HG02588 (cell line): Measurements from ENCODE around the gene MCRIP1.

Source experiments
- ATAC-seq: cut with Tn5 transposase; IDR thresholded peaks from one replicate; pipeline ENCODE4 v1.9.1; 2021; ENCODE audit warnings: mild to moderate bottlenecking, moderate library complexity; ENCODE audit not compliant: unreplicated experiment

The MCRIP1 gene

DNA sequence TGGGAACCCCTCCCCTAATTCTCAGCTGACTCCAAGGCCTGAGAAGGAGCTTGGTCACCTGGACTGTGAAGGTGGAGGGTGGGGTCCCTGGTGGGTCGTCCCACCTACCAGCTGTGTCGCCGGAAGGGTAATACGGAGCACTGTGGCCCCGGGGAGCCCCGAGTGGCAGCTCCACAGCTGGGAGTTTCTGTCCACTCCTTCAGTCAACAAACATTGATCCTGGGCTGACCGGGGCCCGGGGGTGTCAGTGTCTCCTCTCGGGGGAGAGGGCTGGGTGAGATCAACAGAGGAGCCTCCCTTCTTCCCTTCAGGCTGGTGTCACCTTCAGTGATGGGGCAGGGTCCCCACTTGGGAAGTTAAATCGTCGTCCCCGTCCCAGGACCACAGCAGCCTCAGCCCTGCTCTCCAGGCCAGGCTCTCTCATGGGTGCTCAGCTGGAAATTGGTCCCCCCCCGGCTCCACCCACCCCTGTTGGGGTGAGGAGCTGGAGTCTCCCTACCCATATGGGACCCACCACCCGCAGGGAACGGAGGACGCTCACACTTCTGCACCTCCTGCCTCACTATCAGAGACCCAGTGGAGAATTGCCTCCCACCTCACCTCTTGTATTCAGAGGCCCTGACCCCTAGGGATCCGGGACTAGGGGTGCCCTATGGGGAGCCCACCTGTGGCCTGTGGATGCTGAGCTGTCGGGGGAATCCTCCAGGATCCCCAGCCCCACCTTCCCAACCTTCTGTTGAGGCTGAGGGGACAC, 27.2 kb downstream of the MCRIP1 start:
- ATAC-seq: no peak

DNA sequence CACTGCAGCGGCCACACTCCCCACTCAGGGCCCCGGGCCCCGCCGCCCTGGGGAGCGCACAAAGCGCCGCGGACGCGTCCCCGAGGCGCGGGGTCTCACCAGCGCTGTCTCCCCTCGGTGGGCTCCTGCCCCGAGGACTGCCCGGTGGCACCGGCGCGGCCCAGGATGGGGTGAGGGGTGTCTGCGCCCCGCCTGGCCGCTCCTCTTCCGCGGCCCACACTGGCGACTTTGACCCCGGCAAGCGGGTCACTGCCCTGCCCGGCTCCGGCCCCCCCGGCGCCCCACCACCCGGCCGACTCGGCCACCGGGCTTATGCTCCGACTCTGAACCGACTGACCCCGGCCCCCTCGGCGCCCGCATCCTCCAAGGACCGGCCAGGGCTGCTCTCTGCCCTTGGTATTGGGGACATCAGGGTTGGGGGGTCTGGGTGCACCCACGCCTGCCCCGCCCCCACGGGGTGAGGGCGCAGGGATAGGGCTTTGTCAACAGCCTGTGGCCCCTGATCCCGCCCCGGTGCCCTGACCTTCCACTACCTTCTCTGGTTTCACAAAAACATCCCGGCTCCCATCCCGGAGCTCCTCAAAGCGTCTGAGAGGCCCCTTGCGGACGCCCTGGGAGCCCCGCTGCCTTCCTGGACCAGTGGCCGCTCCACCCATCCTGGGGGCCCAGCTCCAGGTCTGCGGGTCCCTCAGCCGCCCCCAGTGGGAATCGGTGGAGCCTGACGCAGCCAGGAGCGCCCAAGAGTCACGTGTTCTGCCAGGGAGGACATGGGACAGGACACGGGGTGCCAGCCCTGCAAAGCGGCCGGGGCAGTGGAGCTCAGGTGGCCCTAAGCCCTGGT, 28.3 kb downstream of the MCRIP1 start:
- ATAC-seq: no peak

DNA sequence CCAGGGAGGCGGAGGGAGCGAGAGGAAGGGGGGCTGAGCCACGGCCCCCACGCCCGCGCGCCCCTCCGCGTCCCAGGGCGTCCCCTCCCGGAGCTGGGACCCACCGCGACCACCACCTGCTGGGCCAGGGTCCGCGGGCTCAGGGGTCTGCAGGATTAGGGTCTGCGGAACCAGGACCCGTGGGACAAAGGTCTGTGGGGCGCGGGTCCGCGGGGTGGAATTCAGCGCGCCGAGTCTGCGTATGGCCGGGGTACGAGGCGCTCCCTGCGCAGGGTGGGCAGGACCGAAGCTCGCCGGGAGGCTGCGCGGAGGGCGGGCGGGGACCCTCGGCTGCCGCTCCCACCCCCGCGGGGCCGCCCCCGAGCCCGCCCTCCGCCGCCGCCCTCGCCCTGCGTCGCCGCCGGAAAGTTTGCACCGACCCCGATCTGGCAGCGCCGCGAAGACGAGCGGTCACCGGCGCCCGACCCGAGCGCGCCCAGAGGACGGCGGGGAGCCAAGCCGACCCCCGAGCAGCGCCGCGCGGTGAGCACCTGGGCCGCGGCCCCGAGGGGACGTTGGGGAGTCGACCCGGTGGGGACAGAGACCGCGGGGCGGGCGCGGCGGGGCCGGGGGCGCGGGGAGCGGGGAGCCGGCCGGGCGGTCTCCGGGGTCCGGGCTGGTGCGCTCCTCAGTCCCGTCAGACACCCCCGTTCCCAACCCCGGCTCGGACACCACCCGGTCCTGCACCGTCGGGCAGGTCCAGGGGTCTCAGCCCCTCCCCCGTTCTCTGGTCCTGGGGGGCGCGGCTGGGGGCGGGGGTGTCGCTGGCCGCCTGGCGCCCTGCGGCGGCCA, 29.1 kb downstream of the MCRIP1 start, which contains the start of gene GCGR:
TSS of gene GCGR (plus strand) at position 423 of the 831 bp plus-strand sequence. CDS start 4,869 bp downstream, outside the sequence.
- ATAC-seq: no peak

DNA sequence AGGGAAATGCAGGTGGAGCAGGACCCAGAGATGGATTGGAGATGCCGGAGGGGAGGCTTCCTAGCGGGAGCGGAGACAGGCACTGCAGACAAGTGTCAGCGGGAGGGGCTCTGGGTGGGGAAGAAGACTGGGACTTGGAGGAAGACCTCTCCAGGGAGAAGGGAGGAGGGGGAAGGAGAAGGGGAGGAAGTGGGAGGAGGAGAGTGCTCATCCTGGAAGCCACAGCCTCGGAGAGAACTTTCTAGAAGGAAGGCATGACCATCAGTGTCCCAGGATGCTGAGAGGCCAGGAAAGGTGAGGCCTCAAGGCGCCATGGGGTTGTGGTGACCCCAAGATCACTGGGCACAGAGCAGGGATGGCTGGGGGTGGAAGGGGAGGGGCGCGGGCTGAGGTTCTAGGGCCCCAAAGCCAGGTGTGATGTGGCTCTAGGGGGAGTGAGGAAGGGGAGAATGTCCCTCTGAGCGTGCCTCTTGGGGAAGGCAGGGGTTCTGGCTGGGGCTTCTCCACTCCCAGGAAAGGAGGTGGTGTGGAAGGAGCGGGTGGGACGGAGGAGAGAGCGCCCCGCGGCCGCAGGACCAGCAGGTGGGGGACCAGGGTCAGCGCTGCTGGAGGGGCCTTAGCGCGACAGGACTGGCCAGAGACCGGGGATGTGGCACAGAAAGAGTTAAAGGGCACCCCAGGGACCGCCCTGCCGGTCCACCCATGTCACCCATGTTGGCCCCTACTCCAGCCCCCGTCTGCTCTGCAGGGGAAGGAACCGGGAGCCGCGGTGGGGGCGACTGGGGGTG, 30.0 kb downstream of the MCRIP1 start:
- no peak for ATAC-seq

DNA sequence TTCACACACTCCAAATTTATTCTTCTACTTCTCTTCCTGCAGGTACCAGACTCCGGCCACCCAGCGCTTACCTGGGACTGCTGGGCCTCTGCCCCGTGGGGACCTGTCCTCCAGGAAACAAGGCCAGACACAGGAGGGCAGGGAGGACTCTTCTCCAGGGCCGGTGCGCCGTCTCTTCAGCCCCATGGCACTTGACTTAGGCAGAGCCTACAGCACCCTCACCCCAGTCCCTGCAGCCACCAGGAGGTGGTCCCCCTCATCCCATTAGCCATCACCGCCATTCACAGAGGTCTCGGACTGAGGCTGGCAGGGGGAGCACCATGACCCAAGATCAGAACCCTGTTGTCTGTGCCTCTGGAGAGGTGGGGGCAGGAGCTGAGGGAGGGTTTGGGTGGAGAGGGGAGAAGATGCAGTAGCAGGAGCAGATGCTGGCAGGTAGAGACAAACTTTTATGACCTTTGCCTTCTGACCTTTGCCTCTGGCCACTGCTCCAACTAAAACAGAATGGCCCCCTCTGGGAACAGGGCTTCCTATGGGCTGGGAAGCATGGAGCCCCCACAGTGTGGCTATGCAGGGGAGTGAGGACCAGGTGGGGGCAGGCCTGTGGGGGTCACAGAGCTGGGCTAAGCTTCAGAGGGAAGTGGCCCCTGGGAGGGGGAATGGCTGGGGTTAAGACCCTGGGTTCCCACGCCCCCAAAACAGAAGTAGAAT, 30.9 kb downstream of the MCRIP1 start:
- ATAC-seq: no peak

DNA sequence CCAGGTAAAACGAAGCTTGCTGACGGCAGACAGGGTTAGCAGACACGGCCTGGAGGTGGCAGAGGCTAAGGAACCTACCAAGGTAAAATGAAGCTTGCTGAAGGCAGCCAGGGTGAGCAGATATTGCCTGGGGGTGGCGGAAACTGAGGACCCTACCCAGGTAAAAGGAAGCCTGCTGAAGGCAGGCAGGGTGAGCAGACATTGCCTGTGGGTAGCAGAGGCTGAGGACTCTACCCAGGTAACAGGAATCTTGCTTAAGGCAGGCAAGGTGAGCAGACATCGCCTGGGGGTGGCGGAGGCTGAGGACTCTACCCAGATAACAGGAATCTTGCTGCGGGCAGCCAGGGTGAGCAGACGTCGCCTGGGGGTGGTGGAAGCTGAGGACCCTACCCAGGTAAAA, 31.8 kb downstream of the MCRIP1 start:
- ATAC-seq: no peak

DNA sequence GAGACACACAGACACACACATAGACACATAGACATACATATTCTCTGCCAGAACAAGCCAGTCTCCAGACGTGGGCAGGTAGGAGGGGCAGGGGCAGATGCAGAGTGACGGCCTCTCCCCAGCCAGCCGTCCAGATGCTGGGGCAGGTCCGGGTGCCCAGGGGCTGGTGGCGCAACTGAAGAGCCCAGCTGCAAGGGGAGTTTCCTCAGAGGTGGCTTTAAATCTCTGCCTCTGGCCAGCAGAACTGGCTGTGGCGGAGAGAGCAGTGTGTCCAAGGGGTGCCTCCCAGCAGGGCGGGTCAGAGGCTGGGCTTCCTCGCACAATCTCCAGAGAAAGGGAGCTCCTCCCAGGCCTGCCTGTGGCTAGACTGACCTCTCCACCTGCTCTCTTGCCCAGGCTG, 38.6 kb downstream of the MCRIP1 start:
- no peak for ATAC-seq

DNA sequence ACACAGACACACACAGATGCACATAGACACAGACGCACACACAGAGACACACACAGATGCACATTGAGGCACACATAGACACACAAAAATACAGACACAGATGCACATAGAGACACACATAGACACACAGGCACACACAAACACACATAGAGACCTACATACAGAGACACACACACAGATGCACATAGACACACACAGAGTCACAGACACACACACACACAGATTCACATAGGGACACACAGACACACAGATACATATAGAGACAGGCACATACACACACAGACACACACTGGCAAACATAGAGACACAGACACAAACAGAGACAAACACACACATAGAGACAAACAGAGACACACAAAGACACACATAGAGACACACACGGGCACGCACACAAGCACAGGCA, 39.0 kb downstream of the MCRIP1 start:
- ATAC-seq: no peak

DNA sequence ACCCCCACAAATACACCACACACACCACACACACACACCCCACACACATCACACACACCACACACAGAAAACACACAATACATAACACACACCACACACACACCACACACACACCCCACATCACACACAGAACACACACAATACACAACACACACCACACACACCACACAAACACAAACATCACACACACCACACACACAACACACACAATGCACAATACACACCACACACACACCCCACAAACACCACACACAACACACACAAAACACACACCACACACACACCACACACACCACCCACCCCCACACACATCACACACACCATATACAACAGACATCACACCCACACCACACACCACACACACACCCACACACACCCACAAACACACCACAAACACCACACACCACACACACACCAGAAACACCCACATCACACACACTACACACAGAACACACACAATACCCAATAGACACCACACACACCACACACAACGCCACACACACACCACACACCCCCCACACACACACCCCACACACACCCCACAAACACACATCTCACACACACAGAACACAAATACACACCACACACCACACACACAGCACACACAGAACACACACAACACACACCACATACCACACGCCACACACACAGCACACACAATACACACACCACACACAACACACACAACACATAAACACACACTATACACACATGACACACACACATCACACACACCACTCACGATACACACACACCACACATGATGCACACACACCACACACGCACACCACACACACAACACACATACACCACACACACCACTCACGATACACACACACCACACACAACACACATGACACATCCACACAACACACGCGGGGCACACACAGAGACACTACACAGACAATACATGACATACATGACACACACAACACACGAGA, 40.1 kb downstream of the MCRIP1 start:
- ATAC-seq: no peak
